HG02588 (cell line): Measurements from ENCODE around the gene MCM3AP.
A peak's percentile ranks its signal among the peaks of the same experiment; 100 is the strongest.
"Not testable (repeated sequence)": the region's sequence is repeated elsewhere in the genome, so short reads cannot be mapped to it uniquely, and the experiment has no call there.

Source experiments
- ATAC-seq: cut with Tn5 transposase; IDR thresholded peaks from one replicate; pipeline ENCODE4 v1.9.1; 2021; ENCODE audit warnings: mild to moderate bottlenecking, moderate library complexity; ENCODE audit not compliant: unreplicated experiment

Gene MCM3AP

DNA sequence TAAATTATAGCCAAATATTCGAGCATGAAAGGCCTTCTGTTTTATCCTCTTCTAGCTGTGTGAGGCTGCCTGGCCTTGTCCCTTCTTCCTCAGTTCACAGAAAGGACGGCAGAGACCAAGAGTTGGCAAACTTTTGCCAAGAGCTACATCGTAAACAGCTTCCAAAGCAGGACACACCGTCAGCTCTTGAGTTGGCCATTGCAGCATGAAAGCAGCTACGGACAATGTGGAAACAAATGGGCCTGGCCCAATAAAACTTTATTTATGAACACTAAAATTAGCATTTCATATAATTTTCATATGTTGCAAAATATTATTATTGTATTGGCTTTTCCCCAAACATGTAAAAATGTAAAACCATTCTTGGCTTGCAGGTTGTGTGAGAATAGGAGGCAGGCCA is 27.5 kb upstream of the MCM3AP start:
- no peak for ATAC-seq

DNA sequence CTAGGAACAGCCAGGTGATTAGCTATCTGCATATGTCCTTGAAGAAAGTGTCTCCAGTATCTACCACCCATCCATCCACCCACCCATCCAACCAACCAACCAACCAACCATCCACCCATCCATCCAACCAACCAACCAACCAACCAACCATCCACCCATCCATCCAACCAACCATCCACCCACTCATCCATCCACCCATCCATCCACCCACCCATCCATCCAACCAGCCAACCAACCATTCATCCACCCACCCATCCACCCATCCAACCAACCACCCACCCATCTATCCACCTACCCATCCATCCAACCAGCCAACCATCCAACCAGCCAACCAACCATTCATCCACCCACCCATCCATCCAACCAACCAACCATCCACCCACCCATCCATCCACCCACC is 26.2 kb upstream of the MCM3AP start:
- no peak for ATAC-seq

DNA sequence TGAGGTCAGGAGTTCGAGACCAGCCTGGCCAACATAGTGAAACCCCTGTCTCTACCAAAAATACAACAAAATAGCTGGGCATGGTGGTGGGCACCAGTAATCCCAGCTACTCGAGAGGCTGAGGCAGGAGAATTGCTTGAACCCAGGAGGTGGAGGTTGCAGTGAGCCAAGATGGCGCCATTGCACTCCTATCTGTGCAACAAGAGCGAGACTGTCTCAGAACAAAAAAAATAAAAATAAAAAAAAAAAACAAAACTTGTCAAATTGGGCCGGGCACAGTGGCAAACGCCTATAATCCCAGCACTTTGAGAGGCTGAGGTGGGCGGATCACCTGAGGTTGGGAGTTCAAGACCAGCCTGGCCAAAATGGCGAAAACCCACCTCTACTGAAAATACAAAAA is 24.8 kb upstream of the MCM3AP start:
- ATAC-seq = not testable (repeated sequence)

DNA sequence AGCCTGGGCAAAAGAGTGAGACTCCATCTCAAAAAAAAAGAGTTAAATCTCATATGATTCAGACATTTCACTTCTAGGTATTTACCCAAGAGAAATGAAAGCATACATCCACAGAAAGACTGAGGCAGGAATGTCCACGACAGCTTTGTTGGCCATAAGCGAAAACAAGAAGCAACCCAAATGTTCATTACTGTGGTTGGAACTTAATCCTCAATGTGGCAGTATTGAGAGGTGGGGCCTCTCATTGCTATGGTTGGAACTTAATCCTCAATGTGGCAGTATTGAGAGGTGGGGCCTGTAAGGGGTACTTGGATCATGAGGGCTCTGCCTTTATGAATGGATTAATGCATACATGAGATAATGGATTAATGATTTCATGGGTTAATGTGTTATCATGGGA is 23.0 kb upstream of the MCM3AP start:
- no peak for ATAC-seq

DNA sequence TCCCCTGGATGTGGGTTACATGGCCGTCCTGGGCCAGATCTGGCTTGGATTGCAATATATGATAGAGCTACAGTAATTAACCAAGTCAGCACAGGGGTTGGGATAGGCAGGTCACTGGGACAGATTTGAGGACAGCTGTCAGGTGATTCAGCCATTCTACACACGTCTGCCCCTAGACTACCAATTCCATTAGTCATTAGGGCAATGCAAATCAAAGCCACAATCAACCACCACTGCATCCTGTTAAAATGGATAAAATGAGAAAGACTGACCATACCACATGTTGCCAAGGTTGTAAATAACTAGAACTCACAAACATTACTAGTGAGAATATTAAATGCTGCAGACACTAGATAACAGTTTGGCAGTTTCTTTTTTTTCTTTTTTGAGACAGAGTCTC is 22.2 kb upstream of the MCM3AP start:
- no peak for ATAC-seq

DNA sequence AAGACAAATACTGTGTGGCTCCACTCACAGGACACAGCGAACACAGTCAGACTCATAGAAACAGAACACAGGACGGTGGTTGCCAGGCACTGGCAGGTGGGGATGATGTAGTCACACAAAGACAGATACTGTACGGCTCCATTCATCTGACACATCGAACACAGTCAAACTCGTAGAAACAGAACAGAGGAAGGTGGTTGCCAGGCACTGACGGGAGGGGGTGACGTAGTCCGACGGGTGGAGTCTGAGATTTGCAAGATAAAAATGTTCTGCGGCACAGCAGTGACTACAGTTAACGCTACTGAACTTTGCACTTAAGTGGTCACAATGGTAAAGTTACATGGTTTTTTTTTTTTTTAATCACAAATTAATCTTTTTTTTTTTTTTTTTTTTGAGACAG is 19.5 kb upstream of the MCM3AP start:
- ATAC-seq = no peak

DNA sequence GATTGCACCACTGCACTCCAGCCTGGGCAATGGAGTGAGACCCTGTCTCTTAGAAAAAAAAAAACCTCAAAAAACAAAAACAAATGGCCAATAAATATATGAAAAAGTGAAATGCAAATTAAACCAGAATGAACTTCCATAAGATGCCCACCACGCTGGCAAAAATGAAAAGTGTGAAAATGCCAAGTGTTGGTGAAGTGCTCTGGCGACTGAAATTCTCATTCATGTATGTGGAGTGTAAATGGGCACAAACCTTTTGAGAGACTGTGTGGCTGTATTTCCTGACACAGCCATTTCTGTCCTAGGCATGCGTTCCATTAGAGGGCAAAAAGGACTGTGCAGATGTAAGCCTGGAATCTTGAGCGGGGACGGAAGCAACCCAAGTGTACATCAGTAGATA is 19.0 kb upstream of the MCM3AP start:
- no peak for ATAC-seq

DNA sequence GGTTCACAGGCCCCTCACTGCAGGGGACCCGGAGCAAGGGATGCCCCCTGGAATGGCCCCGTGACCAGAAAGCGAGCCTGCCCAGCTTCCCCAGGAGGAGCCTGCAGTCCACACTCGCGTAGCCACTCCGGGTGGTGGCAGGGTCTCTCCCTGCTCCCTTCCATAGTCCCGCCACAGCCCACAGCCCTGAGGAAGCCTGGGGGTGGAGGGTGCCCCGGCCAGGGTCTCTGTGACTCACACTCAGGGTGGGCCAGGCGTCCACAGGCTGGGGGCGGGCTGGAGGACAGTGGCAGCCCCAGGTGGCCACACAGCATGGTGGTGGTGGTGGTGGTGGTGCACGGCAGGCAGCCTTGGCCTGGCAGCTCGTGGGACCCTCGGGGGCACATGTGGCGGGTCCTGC is 16.3 kb upstream of the MCM3AP start:
- ATAC-seq = no peak

DNA sequence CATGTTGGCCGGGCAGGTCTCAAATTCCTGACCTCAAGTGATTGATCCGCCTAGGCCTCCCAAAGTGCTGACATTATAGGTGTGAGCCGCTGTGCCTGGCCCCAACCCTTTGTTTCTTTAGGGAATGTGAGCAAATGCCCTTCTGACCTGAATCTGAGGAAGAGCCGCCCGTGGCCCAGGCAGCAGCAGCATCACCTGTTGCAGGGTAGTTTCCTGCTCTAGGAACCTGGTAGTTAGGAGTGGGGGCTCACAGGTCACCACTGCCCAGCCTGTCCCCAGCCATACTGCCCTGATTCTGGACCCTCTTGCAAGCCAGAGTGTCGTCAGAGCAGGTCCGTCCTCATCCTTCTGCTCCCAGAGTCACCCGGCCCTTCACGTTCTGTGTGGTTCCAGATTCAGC is 13.8 kb upstream of the MCM3AP start:
- ATAC-seq = no peak

DNA sequence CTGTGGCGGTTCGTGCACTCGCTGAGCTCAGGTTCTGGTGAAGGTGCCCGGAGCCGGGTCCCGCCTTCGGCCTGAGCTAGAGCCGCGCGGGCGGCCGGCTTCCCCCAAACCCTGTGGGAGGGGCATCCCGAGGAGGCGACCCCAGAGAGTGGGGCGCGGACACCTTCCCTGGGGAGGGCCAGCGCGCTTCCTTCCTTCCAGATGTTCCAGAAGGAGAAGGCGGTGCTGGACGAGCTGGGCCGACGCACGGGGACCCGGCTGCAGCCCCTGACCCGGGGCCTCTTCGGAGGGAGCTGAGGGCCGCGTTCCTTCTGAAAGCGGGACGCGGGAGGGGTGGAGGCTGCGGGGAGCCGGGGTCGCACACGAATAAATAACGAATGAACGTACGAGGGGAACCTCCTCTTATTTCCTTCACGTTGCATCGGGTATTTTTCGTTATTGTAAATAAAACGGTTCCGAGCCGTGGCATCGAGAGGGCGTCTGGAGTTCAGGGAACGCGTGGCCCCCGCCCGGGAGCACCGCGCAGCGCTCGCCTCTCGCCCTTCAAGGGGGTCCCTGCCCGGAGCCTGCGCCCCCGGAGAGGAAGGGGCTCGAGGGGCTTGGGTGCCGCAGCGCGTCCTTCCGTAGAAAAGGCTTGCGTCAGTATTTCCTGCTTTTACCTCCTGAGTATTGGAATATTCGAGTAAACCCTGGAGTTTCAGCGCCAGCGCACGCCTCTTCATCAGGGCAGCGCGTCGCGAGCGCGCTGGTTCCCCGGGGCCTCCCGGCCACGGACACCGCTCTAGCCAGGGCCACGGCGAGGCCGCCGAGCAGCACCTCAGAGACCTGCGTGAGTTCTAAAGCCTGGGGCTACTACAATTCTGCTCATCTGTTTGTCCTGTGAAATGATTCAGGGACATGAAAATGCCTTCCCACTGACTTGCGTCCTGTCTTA is 12.2 kb upstream of the MCM3AP start:
- no peak for ATAC-seq

DNA sequence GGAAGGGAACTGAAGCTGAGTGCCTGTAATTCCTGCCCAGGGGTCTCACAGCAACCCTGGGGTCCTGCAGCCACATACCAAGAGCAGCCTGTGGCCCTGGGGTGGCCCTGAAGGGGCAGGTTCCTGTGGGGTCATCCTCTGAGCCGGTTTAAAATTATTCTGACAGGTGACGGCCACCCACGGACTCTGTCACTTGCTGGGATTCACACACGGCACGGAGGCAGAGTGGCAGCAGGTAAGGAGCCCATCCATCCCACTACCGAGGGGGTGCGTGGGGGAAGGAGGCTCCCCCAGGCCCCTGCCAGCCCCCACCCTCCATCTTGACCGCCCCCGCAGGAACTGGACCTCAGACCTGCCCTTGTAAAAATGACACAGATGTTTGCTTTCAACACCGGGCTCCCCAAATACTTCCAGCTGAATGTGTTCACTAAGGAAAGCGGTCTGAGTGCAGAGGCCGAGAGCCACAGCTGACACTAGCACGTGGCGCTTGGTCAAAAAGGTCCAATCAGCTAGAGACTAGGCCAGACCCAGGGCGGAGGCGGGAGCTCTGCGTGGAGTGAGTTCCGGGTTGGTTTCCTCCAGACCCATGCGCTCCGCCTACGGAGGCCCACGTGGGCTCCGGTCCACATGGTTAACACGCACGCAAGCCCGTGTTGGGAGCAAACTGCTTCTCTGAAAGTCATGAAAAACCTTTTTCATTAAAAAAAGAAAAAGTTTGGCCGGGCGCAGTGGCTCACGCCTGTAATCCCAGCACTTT is 10.8 kb upstream of the MCM3AP start:
- ATAC-seq = no peak

DNA sequence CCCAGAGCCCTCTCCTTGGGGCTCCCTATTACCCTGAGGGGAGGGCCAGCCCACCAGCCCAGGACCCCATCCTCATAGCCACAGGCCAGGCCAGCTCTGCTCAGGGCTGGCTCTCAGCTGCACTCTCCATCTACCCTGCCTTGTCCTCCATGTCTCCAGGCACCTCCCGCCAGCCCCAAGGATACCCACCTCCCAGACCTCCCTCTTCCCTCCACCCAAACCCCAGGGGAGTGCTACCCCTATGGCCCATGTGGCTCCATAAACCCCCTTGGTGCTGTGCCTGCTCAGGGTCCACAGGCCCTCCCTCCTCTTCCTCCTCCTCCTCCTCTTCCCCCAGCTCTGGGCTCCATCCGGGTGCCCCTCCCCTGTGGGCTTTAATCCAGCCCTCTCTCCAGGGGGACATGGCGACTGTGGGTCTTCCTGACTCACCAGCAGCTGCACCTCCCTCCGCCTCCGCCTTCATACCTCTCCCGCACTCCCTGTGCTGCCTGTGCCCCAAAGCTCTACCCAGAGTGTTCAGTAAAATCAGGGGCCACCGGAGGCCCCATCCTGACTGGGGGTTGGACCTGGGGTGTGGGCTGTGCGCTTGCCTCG is 9.9 kb upstream of the MCM3AP start:
- no peak for ATAC-seq

DNA sequence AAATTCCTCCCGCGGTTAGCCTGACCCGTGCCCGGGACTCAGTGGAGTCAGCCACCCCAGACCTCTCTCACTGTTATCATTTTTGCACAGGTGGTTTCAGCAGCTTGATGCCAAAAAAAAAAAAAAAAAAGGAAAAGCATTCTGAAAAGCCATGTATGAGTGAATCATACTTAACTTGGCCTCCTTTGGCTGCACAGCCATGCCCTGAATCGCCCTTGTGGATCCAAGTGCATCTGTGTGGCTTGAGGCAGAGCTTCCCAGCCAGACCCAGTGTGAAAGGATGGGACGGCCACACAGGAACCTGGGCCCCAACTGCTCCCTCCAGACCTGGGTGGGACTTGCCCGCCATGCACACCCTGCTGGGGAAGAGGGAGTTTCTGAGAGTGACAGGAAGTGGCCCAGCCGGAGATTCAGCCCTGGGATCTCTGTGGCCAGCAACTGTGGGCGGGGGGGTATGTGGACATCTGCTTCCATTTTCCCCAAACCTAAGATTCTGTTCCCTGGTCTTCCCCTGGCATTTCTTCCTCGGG is 9.3 kb upstream of the MCM3AP start:
- ATAC-seq = no peak

DNA sequence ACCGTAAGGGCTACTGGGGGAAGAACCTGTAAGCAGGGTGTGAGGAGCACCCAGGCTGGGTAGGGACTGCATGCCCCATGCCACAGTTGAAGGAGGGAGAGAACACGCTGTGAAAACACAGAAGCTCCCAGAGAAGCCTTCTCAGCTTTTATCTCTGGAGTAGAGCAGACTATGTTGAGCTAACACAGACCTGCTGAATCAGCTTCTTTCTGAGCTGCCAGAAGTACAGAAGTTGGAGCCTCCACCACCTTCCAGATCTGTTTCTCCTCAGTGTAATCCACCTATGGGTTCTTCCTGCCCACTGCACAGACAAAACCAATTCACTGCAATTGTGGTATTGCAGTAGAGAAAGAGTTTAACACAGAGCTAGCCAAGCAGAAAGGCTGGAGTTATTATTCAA is 6.2 kb upstream of the MCM3AP start:
- no peak for ATAC-seq

DNA sequence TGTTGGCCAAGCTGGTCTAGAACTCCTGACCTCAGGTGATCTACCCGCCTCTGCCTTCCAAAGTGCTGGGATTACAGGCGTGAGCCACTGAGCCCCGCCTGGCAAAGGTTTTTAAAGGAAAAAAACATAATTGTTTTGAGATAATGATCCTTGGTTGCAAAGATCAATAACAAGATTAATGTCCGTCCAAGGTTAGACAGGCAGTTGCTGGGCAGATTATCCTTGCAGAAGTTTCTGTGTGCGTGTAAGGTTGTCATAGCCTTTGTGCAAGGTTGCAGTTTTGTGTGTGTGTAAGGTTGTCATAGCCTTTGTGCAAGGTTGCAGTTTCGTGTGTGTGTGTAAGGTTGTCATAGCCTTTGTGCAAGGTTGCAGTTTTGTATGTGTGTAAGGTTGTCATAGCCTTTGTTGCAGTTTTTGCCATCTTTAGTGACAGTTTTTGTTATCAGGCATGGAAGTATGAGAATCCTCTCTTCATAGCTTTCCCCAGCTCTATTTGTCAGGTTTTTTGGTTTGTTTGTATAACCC is 4.3 kb upstream of the MCM3AP start:
- no peak for ATAC-seq

DNA sequence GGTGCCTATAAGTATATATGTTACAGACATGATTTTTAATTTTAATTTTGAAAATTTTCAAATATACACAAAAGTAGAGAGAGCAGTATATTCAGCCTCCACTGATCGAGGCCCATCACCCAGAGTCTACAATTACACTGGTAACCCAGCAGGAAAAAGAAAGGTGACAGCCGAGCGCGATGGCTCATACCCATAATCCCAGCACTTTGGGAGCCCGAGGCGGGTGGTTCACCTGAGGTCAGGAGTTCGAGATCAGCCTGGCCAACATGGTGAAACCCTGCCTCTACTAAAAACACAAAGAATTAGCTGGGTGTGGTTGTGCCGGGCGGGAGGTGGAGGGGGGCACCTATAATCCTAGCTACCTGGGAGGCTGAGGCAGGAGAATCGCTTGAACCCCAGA is 2.1 kb upstream of the MCM3AP start:
- no peak for ATAC-seq

DNA sequence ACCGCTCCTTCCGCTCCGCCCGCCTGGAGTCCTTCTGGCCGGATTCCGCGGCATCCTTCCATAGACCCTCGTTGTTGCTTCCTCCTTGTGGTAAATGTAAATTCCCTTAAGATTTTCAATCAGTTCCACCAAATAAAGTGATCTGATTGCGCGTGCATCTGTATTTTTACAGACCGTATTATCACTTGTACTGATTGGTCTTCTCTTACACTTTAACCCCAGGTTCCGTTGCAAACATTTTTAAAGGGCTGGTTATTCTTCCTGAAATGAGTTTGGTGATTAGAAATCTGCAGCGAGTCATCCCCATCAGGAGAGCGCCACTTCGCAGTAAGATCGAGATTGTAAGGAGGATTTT is 1.2 kb upstream of the MCM3AP start:
- no peak for ATAC-seq

DNA sequence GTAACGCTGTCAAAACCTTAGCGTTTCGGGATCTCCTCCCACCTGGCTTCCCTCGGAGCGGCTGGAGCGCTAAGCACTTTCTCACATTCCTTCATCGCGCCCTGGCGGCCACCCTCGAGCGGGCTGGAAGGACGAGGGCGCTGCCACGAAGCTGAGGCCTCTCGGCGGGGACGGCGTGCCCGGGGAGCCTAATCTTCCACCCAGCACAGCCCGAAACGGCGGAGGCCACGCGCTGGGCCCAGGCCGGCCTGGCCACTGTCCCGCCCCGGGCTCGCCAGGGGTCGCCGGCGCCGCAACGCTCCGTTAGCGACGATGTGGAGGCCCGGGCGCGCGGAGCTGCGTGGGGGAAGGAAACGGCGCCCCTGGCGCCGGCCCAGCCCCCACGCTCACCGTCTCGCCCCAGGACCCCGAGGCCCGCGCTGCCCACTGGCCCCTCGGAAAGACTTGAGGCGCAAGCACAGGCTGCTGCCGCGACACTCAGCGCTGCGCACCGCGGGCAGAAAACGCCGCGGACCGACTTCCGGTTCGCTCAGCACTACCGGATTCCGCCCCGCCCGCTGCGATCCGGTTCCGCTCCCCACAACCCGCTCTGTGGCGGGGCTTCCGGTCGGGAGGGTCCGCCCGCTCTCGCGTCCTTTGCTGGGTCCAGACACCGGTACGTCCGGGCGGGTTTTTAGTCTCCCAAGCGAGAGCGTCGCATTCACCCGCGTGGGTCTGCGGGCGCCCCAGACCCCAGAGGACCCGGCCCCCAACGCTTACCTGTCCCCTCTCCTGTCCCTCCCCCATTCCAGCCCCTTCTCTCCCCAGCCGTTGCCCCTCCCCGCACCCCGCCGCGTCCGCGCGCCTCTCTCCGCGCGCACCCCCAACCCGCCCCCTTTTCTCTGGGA is 593 bp upstream of the MCM3AP start, which contains the start of gene YBEY:
Gene YBEY, plus strand, starts transcription at position 582 of the 887 bp plus-strand sequence. CDS start 572 bp downstream, outside the sequence.
- ATAC-seq = peak; percentile 86

DNA sequence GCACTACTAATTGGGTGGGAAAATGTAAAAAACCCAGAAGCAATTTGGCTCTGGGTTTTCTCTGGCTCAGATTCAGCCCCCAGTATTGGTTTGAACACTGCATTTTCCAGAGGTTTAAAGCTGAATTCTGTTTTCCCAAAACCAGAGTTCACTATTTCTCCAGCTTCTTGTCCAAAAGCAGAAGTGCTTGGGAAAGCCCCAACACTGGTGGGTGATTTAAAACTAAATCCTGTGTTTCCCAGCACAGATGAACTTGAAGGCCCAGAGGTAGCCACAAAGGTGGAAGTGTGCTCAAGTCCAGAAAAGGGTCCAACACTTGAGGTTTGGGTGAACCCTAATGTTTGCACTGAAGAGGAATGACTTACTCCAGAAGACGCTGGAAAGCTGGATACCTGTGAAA is 678 bp downstream of the MCM3AP start:
- ATAC-seq = no peak

DNA sequence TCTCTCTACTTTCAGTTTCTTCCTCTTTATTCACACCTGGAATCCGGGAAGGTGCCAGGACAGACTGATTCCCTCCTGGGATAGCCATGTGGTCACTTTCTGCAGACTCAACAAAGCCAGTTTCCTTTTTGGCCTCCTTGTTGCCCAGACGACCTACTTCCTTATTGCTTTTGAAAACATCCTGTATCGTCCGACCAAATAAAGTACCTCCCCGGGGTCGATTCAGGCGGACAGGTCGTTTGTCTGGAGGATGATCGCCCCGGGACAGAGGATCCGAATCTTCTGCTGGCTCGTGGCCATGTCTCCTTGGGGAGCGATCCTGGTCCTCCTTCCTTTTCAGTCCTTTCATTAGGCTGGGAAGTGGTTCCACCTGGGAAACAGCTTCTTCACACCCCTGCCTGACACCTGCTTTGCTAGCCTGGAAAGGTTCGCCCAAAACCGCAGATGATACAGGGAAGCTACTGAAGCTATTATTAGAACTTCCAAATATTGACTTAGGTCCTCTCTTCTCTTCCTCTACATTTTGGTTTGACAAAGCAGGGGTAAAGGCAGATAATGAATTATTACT is 1.2 kb downstream of the MCM3AP start:
- no peak for ATAC-seq
